ENCODE measurements around the gene HSF5.

The HSF5 gene, protein sequence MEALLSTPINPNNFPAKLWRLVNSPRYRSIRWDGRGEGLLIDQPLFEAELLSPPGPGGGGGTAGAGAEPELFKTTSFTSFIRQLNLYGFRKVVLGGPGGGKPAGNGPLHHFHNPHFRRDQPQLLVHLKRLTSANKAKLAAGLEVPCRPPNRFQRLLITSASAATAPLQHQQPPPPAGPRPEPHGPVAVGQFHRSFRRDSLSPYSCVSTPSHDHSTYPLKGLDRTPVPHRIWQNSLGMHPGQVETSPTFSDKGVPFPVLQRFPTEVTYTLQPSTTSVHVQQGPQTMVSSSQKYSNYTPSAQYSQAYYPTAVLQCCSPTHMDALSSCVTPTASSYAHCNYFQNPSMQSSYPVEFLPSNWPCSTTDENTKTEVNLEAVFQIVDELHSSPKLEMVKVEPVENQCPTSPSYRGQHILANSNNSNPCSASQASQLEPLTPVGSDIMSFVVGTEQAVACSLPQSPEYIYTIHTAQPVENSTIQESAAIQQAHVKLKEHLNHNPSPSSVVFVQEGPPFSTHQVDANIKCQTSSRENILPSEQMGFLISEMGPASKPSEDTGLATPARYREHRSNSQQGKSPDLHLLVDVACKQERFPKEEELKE

DNA sequence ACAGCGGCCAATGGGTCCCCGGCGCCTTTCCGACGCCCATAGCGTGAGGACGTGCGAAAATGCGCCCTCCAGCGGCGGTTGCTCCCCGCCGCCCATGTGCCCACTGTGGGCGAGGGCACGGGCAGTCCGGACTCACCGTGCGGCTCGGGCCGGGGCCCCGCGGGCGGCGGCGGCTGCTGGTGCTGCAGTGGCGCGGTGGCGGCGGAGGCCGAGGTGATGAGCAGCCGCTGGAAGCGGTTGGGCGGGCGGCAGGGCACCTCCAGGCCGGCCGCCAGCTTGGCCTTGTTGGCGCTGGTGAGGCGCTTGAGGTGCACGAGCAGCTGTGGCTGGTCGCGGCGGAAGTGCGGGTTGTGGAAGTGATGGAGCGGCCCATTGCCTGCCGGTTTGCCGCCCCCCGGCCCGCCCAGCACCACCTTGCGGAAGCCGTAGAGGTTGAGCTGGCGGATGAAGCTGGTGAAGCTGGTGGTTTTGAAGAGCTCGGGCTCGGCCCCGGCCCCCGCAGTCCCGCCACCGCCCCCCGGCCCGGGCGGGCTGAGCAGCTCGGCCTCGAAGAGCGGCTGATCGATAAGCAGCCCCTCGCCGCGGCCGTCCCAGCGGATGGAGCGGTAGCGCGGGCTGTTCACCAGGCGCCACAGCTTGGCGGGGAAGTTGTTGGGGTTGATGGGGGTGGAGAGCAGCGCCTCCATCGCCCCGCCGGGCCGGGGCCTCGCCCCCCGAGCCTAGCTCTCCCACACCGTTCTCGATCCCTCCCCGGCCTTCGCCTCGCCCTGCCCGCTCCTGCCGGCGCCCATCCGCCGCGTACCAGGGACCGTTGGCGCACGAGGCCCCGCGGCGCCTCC is at the start of gene HSF5:
Gene HSF5 (minus strand): TSS at position 820 of the 839 bp plus-strand sequence. CDS start 134 bp downstream, at position 686.
- no peak for DNase-seq (ENCODE audit: low spot score)

DNA sequence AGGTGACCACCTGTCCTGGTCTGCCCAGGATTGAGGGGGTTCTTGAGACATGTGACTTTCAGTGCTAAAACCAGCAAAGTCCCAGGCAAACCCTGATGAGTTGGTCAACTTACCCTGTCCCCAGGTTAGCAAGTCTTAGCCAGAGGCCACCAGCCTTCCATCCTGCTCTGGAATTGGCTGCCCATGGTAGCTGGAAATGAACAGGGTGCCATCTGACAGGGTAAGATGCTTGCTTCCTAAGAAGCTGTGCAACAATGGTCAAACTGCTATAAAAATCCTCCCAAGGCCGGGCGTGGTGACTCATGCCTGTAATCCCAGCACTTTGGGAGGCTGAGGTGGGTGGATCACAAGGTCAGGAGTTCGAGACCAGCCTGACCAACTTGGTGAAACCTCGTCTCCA is 49.1 kb upstream of the HSF5 start:
- DNase-seq (ENCODE audit: low spot score), result no peak

DNA sequence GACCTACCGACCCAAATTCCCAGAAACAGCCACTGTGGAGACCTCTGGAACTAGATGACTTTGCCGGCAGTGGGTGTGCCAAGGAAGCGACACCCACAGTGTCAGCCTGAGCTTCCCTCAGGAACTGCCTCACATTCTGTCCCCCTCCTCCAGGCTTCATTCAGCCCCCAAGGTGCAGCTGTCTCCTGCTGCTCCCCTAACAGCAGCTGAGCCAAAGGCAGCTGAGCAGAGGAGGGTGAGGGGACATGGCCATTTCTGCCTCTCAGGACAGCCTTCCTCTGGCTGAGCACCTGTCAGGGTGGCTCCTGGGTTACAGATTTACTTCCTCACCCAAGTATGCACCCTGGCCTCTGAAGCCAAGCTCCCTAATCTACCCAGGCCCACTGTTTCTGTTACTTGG is 48.3 kb upstream of the HSF5 start:
- DNase-seq (ENCODE audit: low spot score), result no peak

DNA sequence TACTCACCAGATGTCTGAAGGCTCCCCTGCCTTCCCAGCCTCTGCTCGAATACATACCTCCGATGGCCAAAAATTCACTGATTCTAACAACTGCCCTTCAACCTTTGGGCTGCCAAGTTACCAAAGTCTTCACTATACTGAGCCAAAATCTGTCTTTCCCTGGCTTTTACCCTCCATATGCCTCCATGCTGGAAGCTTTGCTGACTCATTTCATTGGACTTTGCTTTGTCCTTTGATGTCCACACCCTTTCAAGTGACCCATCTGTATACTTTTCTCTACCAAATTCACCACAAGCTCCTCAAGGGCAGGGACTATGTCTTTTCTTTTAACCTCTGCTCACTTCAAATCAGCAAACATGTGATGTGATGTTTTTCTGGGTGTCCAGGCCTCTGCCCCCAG is 47.2 kb upstream of the HSF5 start:
- DNase-seq (ENCODE audit: low spot score), result peak; percentile 42

DNA sequence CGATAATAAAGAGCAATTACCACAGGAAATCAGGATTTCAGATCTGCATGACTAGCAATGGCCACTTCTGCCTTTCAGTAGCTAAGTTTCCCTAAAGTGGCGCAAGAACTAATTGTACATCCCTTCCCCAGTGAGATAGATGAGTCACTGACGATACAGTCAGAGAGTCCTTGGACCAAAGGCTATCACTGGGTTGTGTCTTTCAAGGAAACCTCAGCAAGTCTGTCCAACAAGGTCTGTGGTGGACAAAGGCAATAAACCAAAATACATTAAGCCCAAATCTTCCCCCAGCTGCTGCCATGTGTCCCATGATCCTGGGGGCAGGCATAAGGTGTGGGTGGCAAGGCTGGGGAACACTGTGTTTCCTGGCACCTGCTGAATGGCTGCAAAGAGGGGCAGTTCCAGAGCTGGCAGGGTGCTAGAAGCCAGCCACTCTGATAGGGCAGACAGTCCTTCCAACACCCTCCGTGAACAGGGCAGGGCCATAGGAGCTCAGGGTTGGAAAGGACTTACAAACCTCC is 46.8 kb upstream of the HSF5 start:
- peak; percentile 51 for DNase-seq (ENCODE audit: low spot score)

DNA sequence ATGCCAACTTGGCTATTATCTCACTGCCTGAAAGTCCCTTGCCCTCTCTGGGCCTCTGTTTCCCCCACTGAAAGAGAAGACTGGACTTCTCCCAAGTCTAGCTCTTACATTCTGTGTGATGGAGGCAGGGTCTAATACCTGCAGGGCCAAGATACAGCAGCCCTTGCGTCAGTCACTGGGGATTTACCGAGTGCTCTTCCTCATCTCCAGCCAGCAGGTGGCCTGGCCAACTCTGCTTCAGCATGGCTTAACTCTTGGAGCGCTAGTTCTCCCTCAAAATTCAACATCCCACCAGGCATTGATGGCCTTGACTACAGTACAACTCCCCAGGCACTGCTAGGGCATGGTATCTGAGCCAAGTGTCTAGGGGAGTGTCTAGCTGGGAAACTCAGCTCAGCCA is 46.1 kb upstream of the HSF5 start:
- DNase-seq (ENCODE audit: low spot score), result no peak

DNA sequence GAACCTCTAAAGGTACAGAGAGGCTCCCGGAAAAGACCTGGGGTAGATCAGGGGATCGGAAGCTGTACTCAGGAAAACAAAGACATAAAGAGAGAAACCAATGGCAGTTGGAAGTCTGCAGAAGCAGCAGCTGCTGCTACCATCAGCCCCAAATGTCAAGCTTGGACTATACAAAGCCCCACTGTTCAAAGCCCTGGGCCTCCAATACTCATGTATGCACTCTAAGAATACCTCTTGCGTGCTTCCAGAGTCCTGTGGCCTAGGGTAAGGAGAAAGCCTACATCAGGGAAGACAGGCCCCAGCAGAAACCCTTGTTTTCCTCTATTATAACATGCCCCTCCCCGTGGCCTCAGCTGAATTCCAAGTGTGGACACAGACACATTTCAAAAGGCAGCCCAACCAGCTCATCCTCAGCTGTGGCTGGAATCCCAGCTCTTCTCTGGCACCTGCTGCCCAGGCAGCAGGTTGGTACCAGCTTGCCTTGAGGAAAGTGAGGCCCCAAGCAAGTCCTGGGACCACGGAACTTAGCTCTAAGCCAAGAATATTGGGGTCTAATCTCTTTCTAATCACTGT is 45.5 kb upstream of the HSF5 start:
- DNase-seq (ENCODE audit: low spot score), result no peak

DNA sequence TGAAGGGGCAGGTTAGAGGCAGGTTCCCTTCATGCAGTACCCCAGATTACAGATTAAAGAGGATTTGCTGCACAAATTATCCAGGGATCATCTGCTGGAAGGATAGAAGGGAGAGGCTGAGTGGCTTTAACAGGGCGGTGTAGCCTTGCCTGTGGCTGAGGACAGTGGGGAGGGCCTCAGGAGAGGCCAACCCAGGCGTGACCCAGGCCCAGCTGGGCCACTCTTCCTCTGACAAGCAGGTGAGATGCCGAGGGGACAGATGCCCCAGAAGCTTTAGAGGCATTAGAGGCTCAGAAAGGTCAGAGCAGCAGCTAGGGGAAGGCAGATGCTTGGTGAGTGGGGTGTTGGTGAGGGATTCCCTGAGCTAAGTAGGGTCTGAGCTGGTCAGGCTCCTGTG is 44.3 kb upstream of the HSF5 start:
- DNase-seq (ENCODE audit: low spot score), result no peak

DNA sequence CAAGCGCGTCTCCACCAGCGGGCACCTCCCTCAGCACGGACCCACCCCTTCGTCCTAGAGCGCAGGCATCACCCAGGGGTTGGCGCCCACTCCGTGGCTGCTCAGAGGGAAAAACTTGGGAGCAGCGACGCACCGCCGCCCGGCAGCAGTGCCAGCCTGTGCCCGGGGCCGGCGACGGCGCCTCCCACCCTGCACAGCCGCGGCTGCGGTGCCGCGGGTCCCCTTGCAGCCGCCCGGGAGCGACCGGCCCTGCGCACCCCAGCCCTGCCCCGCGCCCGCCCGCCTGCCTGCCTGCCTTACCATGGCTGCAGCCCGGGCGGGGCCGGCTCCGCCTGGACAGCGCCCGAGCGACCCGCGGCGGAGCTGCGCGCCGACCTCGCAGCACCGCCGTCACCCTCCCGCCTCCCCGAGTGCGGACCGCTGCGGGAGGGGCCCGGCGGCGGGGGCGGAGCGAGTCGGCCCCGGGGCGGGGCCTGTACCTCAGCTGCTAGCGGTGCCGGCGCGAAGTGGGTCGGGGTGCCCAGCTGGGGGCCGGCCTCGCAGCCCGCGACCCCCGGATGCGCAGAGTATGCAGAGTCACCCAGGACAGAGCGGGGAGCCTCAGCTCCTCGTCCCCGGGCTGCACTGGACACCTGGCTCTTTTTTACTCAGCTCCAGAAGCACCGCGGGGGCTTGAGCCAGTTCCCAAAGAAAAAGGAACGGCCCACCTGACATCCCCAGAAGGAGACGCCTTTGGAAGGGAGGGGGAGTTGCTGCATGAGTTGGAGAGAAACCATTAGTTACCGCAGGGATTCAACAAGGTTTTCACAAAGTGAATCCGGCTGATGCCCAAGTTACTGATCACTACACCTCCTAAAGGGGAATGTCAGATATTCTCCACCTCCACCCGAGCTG is 43.7 kb upstream of the HSF5 start:
- DNase-seq (ENCODE audit: low spot score), result peak; percentile 39

DNA sequence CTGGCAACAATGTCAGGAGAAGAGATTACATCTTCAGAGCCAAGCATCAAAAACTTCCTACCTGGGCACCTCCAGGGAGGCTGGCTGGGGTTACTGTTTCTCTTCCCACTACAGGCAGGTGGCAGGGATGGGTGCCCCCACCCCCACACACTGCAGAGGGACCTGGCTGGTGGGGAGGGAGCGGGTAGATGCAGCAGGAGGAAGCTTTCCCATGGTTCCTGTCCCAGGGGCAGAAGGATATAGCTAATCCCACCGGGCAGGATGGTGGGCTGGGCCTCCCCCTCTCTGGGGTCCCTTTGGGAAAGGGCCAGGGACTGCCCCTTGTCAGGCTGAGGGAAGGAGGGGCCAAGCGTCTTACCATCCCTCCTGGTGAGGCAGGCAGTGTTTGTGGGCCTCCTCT is 42.9 kb upstream of the HSF5 start:
- DNase-seq (ENCODE audit: low spot score), result no peak

DNA sequence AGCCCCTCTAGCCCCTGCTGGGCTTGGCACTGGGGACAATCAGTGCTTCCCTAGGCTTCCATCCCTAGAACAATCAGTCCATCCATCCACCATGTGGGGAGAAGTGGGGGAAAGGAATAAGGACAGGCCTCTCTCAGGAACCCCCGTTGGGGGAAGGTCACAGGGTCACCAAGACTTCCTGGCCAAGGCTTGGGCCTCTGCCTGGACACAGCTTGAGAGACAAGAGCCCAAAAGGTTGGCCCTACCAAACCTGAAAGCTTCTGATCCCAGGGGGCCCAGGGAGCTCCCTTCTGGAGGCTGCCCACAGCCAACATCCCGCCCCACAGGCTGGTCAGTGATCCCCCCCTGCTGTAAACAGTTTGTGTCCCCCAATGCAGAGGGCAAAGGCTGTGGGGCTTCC is 42.4 kb upstream of the HSF5 start:
- no peak for DNase-seq (ENCODE audit: low spot score)

DNA sequence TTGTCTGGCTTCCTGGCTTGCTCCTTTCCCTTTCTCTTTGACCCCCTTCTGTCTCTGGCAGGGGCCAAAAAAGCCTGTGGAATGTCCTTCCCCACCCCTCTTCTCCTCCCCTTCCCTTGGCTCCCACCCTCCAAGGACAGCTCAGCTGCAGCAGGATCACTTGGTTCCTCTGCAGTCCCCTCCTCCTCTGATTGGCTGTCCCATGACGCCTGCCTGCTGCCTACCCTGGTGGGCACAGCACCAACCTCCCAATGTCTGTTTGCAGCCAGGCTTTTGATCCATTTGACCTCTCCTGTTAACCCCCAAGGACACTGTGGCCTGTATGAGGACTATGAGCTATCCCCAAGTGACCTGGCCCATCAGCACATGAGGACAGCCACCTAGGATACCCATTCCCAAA is 41.1 kb upstream of the HSF5 start:
- DNase-seq (ENCODE audit: low spot score), result no peak

DNA sequence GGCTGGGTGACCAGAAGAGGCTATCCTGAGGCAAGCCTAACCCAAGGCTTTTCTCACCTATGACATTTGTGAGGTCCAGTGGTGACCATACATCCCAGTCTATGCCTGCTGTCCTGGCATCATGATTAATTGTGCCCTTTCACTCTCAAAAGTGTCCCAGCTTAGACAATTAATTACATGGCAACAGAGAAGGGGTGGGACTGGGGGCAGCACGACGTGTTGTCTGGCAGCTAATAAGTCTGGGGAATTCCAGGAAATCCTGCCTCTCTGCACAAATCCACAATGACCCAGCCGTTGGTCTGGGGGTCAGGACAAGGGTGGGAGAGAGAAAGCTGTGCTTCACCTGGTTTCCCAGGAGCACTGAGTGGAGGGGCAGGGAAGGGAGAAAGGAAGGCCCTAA is 40.2 kb upstream of the HSF5 start:
- DNase-seq (ENCODE audit: low spot score), result no peak

DNA sequence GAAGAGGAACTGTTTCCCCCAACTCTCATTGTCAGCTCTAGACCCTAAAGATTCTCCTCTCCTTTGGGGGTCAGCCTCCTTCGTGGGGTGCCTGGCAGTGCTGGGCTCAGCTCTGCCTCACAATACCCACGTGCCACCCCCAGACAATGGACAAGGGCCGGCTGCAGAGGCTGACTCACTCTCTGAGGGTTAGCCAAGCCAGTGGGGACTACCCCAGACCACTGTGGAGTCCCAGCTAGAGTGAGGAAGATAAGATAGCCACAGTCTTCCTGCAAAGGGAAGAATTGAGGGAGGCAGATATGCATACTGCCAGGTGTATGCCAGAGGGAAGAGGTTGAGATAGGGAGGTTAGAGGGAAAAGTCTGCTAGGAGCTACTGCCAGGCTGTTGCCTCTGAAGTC is 39.7 kb upstream of the HSF5 start:
- DNase-seq (ENCODE audit: low spot score), result peak; percentile 14

DNA sequence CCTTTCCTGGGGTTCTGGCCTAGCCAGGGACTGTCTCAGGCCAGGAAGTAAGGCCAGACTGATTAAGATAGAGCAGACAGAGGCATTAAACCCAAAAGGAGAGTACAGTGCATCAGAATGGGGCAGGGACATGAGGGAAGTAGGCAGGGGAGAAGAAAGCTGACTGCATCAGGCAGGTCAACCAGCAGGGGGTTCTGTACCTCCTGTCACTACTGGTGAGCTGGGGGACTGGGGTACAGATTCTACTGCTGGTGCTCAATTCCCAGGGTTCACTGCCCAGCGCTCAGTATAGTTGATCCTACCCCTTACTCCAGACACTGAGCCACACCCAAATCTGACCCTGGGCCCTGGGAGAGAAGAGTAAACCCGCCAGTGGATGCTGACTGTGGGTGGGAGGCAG is 39.1 kb upstream of the HSF5 start:
- DNase-seq (ENCODE audit: low spot score), result no peak

DNA sequence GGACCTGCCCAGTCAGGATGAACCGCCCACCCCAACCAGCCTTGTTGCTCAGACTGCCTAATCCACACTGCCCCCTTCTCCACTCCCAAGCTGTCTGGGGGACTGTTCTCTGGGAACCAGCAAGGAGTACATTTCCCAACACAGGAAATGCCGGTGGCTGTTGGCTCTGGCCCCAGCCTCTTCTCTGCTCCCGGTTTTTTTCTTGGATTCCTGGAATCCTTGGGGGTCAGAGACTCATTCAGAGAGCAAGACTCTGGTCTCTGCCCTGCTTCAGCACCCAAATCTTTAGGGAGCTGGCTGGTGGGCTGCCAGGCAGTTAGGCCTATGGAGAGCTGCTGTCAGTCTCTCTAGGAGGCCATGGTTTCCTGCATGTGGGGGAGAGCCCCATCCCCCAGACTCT is 37.0 kb upstream of the HSF5 start:
- no peak for DNase-seq (ENCODE audit: low spot score)

DNA sequence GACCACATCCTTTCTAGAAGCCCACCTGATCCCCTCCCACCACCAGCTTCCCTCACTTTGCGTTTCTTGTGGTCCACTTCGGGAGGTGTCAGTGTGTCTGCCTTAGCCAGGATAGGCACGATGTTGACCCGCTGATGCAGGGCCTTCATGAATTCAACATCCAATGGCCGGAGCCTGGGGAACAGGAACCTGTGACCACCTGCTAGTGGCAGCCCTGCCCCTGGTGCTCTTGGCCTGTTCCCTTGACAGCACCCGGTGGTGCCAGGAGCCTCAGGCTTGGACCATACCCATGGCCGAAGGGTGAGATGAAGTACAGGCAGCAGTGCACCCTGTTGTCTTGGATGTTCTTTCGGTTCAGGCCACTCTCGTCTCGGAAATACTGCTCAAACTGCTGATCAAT is 33.5 kb upstream of the HSF5 start:
- DNase-seq (ENCODE audit: low spot score), result no peak

DNA sequence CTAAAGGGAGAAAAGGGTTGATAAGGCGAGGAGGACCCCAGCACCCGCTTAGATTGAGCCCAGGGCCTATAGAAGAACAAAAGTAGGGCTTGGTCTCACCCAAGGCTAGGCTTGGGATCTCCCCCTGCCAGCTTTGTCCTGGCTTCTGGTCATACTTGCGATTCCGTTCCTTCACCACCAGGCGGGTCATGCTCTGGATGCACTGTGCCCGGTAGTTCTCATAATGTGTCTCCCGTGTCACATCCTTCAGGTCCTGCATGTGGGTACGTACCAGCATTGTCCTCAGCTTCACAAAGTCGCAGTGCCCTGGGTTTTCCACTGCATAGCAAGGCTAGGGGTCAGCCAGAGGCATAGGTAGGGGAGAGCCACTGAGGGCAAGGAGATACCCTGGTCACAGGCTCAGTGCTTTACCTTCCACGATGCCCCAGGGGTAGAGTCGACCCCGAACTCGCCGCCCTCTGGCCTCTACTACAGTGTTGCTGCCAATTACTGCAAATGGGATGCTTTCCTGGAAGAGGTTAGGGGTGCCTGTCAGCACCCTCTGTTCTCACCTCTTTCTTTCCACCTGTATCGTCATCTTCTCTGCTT is 32.7 kb upstream of the HSF5 start:
- no peak for DNase-seq (ENCODE audit: low spot score)

DNA sequence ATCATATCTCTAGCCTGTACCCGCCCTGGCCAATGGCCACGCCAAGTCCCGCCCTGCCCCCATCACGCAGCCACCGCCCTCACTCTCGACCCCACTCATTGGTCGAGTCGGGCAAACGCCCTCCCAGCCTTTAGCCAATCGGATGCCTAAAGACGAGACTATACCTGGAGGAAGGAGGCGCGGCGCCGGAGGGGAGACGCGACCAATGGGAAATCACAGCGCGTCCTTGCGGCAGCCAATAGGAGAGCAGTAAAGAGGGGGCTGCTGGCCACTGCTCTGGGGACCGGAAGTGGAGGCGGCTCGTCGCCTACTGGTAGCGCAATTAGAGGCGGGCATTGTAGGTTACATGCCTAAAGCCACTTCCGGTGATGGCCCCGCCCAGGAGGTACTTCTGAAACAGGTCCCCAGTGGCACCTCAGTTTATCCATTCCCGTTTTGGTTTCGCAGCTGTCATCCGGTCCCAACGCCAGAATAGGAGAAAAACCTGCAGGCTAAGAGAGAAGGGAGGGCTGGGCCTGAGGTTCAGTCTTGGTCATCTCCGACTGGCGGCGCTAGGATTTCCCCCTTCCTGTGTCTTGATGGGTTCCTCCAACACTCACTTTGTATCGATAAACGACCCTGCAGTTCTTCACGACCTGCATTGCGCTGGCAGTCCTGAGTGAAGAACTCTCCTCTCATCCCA is 29.9 kb upstream of the HSF5 start:
- peak; percentile 100 for DNase-seq (ENCODE audit: low spot score)

DNA sequence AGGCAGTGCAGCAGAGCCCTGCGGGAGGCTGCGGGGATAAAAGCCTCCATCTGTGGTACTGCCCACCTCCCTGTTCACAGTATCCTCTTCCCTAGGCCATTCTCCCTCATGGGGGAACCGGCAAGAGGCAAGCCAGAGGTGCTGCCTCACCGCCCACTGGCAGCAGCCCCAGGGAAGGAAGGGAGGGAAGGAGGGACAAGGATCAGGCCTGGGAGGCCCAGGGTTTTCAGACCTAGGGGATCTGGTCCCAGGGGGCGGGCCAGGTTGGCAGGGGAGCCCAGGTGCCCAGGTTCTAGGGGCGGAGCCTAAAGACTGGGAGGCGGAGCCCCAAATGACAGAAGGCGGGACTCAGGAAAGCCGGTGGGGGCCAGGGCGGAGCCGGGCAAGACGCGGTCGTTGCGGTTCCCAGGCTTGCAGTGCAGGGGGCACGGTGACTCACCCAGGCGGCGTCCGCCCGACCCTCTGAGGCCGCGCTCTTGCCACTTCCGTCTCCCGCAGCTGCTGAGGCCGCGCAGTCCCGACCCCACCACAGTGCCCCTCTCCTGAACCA is 29.2 kb upstream of the HSF5 start:
- no peak for DNase-seq (ENCODE audit: low spot score)

All from kidney tubule cell (primary cell).